ENCODE measurements around the gene DYSF. TPM values are rescaled to one million over a fixed set of nuclear protein-coding genes. Genes with fewer than 3 reads are reported as not detected.

DYSF gene
- total RNA-seq, 1 donor from 2014 or later: 4.2 TPM

GRCh38 chr2:71702971-71703898 is 249.9 kb downstream of the DYSF start:
- Mint-ChIP-seq H3K4me3 (no peak overlapping the region), H3K27me3 (peaks cover 19% of the 10 kb centered on the region), H3K9me3 (no peaks in the 10 kb centered on the region), H3K27ac (no peak overlapping the region), H3K4me1 (ENCODE audit: unreplicated experiment) (peaks cover 35% of the 10 kb centered on the region), H3K36me3 (no peaks in the 10 kb centered on the region)
- TF ChIP-seq CTCF (conservative IDR thresholded peaks at IDR 0.05): no peak
- DNase-seq (ENCODE audit: extremely low spot score, unreplicated experiment): no peak

GRCh38 chr2:71704131-71704561 is 250.8 kb downstream of the DYSF start:
- Mint-ChIP-seq H3K4me3 (no peak overlapping the region), H3K9me3 (no peaks in the 10 kb centered on the region), H3K4me1 (ENCODE audit: unreplicated experiment) (peaks cover 40% of the 10 kb centered on the region), H3K27ac (no peak overlapping the region), H3K27me3 (peaks cover 20% of the 10 kb centered on the region), H3K36me3 (no peaks in the 10 kb centered on the region)
- no peak for TF ChIP-seq CTCF (conservative IDR thresholded peaks at IDR 0.05)
- no peak for DNase-seq (ENCODE audit: extremely low spot score, unreplicated experiment)

DNA sequence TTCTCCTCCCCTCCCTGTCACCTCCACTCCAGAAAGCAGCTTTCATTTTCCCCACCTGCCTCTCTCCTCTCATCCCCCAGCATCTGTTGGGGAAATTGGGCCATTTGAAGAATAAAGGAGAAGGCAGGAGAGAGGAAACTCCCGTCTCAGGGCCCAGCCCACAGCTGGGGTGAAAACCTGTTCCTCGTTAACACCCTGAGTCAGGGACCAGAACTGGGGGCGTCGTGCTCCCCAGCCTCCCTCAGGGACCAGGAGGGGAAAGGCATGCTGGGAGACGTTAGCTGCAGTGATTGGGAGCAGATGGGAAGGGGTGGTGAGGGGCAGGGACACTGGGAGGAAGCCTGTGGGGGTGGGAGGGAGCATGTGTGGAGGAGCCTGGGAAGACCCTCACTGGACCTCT is 251.3 kb downstream of the DYSF start:
- Mint-ChIP-seq H3K27me3 (peaks cover 20% of the 10 kb centered on the region), H3K9me3 (no peaks in the 10 kb centered on the region), H3K36me3 (no peaks in the 10 kb centered on the region), H3K4me3 (no peak overlapping the region), H3K27ac (no peak overlapping the region), H3K4me1 (ENCODE audit: unreplicated experiment) (peaks cover 38% of the 10 kb centered on the region)
- TF ChIP-seq CTCF (conservative IDR thresholded peaks at IDR 0.05): no peak
- no peak for DNase-seq (ENCODE audit: extremely low spot score, unreplicated experiment)

DNA sequence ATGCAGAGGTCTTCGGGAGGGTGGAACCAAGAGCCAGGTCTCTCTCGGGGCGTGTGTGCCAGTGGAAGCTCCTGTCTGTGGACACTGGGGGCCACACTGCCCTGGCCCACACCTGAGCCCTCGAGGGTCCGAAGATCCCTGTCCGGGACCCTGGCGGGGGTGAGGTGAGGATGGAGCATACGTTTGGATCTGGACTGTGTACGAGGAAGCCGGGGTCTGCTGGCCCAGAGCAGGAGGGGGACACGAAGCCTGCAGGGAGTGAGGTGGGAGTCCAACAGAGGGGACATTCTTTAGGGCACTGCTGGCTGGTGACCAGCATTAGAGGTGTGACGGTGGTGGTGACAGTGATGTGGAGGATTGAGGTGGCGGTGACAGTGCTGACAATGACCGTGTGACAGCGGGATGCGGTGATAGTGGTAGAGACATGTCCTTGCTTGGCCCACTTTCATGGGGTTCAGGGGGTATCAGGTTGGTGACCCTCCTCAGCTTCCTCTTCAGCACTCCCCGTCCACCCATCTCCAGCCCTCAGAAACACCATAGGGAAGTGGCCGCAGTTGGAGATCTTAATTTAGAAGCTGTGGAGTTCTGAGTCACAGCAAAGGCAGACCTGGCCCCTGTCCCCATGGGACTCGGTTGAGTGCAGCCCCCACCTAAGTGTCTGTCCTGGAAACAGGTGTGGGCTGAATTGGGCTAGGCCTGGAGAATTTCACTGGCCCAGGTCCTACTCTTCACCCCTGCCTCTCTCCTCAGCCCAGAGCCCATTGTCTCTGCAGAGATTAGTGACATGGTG is 252.0 kb downstream of the DYSF start:
- DNase-seq (ENCODE audit: extremely low spot score, unreplicated experiment): no peak
- no peak for TF ChIP-seq CTCF (conservative IDR thresholded peaks at IDR 0.05)
- H3K36me3 Mint-ChIP-seq: no peaks in the 10 kb centered on the region
- H3K27ac Mint-ChIP-seq: no peak overlapping the region
- no peaks in the 10 kb centered on the region for H3K9me3 Mint-ChIP-seq
- no peak overlapping the region for H3K4me3 Mint-ChIP-seq
- H3K27me3 Mint-ChIP-seq: peaks cover 20% of the 10 kb centered on the region
- peaks cover 37% of the 10 kb centered on the region for H3K4me1 Mint-ChIP-seq (ENCODE audit: unreplicated experiment)

DNA sequence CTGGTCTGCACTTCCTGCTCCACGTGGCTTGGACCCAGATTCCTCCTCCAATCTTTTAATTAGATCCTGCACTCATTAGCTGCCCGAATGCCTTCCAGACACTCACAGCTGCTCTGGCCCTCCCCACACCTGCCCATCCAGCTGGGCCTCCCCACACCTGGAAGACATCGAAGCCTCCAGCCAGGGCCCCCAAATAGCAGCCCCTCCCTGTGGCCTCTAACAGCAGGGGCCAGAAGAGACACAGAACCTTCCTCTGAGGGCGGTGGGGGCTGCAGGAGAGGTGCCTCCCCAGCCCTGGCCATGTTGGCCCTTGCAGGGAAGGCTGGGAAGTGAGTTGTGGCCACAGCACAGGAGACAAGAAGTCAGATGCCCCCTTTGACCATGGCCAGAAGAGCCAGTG is 252.8 kb downstream of the DYSF start:
- TF ChIP-seq CTCF (conservative IDR thresholded peaks at IDR 0.05): no peak

More for the DNA sequence above, 252.8 kb downstream of the DYSF start:
- Mint-ChIP-seq H3K27ac (no peak overlapping the region), H3K27me3 (peaks cover 20% of the 10 kb centered on the region), H3K4me3 (no peak overlapping the region), H3K9me3 (no peaks in the 10 kb centered on the region), H3K4me1 (ENCODE audit: unreplicated experiment) (peaks cover 40% of the 10 kb centered on the region), H3K36me3 (no peaks in the 10 kb centered on the region)
- DNase-seq (ENCODE audit: extremely low spot score, unreplicated experiment): no peak

Measured in type B pancreatic cell (in vitro differentiated cells).